GM12872 (cell line): ENCODE measurements around the gene SARS1.

Experiments used
- TF ChIP-seq, protein P1 (sequence below): IDR thresholded peaks from 3 replicates; pipeline ENCODE4 v1.5.1; 2011; ENCODE audit warnings: low read depth, mild to moderate bottlenecking, low read length, moderate library complexity; ENCODE audit not compliant: insufficient read depth

Gene SARS1

DNA sequence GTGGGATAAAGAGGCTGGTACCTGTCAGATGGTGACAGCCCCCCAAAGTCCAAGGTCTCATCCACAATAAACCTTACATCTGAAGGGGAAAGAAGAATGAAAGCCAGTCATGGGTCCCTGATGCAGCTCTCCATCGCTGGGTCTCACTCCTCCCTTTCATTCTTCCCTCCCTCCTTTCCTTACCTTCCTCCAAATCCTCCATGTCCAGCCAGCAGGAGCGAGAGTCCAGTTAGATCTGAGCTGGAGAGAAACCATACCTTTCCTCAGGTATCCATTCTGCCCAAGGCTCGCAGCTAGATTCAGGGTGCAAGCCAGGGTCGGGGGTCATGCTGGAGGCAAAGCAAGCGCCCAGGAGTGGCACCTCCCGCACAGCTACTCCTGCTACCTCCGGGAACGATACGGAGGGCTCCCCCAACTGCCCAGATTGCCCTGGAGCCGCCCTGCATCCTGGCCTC is 68.8 kb downstream of the SARS1 start:
- TF ChIP-seq, protein P1, sequence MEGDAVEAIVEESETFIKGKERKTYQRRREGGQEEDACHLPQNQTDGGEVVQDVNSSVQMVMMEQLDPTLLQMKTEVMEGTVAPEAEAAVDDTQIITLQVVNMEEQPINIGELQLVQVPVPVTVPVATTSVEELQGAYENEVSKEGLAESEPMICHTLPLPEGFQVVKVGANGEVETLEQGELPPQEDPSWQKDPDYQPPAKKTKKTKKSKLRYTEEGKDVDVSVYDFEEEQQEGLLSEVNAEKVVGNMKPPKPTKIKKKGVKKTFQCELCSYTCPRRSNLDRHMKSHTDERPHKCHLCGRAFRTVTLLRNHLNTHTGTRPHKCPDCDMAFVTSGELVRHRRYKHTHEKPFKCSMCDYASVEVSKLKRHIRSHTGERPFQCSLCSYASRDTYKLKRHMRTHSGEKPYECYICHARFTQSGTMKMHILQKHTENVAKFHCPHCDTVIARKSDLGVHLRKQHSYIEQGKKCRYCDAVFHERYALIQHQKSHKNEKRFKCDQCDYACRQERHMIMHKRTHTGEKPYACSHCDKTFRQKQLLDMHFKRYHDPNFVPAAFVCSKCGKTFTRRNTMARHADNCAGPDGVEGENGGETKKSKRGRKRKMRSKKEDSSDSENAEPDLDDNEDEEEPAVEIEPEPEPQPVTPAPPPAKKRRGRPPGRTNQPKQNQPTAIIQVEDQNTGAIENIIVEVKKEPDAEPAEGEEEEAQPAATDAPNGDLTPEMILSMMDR, result no peak

DNA sequence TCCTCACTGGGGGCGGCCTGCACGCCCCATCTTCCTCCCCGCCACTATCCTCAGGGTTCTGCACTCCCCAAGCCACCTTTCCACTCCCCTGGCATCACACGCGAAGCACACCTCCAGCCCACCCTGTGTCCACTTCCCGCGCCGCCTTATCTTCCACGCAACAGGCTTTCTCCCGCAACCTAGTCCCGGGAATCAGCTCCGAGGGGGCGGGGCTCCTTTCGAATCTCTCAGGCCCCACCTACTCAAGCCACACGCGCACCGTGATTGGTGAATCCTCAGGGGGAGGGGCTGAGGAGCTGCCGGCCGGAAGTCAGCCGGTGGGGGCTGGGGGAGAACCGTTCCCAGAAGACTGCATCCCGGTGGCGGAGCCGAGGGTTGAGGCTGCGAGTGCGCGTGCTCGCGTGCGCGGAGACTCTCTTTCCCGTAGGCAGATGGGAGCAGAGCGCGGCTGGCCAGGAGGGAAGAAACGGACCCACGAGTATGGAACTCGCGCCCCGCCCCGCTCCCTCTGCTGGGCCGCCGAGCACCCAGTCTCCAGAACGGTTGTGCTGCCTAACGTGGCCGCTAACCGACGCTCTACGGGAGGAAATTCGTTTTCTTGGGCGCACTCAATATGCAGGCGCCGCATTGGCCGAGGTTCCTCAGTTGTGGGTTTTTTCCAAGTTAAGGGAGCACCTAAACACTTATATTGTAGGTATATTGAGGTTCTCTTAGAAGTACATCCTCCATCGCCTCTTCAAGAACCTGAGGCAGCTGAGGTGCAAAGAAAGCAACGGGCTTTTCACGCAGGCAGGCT is 69.4 kb downstream of the SARS1 start, which contains the start of gene PSRC1:
Gene PSRC1 (minus strand): TSS at position 194 of the 796 bp plus-strand sequence.
- TF ChIP-seq, protein P1, result peak; percentile 50; the same call in 2 of the 3 replicates

DNA sequence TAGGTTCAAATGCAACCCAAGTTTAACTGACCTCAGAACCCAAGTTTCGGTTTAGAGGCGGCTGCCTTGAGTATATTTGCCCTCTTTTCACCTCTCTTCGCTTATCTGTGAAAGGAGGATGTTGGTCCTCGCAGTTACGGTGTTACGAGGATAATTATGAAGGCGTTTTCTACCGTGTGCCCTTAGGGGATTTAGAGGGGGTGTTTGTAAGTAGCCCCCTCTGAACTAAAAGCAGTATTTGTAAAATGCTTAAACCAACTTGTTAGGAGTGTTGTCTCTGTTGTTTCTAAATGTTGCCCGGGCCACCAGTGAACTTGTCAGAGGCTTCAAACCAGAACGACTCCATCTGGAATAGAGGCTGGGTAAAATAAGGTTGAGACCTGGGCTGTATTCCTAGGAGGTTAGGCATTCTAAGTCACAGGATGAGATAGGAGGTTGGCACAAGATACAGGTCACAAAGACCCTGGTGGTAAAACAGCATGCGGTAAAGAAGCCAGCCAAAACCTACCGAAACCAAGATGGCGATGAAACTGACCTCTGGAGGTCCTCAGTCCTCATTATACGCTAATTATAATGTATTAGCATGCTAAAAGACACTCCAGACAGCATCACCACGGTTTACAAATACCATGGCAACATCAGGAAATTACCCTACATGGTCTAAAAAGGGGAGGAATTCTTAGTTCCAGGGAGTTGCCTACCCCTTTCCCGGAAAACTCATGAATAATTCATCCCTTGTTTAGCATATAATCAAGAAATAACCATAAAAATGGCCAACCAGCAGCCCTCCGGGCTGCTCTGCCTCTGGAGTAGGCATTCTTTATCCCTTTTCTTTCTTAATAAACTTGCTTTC is 70.3 kb downstream of the SARS1 start:
- TF ChIP-seq, protein P1, result no peak
